ENCODE measurements around the gene SUCO. TPM values are rescaled to one million over a fixed set of nuclear protein-coding genes. Genes with fewer than 3 reads are reported as not detected.

SUCO gene
- total RNA-seq, 1 donor from 2014 or later = 51.7 TPM

- Mint-ChIP-seq H3K4me1 (ENCODE audit: low read depth, unreplicated experiment) (no peaks in the 10 kb centered on the region), H3K27me3 (ENCODE audit: unreplicated experiment) (peaks cover 2% of the 10 kb centered on the region), H3K36me3 (ENCODE audit: unreplicated experiment) (no peaks in the 10 kb centered on the region), H3K27ac (ENCODE audit: unreplicated experiment) (no peak overlapping the region), H3K9me3 (ENCODE audit: unreplicated experiment) (no peaks in the 10 kb centered on the region), H3K4me3 (ENCODE audit: unreplicated experiment) (no peak overlapping the region)
- no peak for TF ChIP-seq CTCF (IDR thresholded peaks at IDR 0.05; ENCODE audit: partially characterized antibody, unreplicated experiment)
- DNase-seq = no peak
Measured at GRCh38 chr1:172642970-172643369, 110.0 kb downstream of the SUCO start.

- TF ChIP-seq CTCF (IDR thresholded peaks at IDR 0.05; ENCODE audit: partially characterized antibody, unreplicated experiment) = no peak
- no peak overlapping the region for H3K27ac Mint-ChIP-seq (ENCODE audit: unreplicated experiment)
- H3K4me3 Mint-ChIP-seq (ENCODE audit: unreplicated experiment) = no peak overlapping the region
- H3K4me1 Mint-ChIP-seq (ENCODE audit: low read depth, unreplicated experiment) = no peaks in the 10 kb centered on the region
- H3K9me3 Mint-ChIP-seq (ENCODE audit: unreplicated experiment) = no peaks in the 10 kb centered on the region
- DNase-seq = no peak
- H3K36me3 Mint-ChIP-seq (ENCODE audit: unreplicated experiment) = no peaks in the 10 kb centered on the region
- peaks cover 2% of the 10 kb centered on the region for H3K27me3 Mint-ChIP-seq (ENCODE audit: unreplicated experiment)
Measured at GRCh38 chr1:172646653-172647052, 113.7 kb downstream of the SUCO start.

- Mint-ChIP-seq H3K36me3 (ENCODE audit: unreplicated experiment) (no peaks in the 10 kb centered on the region), H3K4me3 (ENCODE audit: unreplicated experiment) (no peak overlapping the region), H3K27me3 (ENCODE audit: unreplicated experiment) (peaks cover 2% of the 10 kb centered on the region), H3K27ac (ENCODE audit: unreplicated experiment) (no peak overlapping the region), H3K9me3 (ENCODE audit: unreplicated experiment) (no peaks in the 10 kb centered on the region), H3K4me1 (ENCODE audit: low read depth, unreplicated experiment) (no peaks in the 10 kb centered on the region)
- no peak for TF ChIP-seq CTCF (IDR thresholded peaks at IDR 0.05; ENCODE audit: partially characterized antibody, unreplicated experiment)
- DNase-seq = no peak
Measured at GRCh38 chr1:172647110-172647564, 114.2 kb downstream of the SUCO start.

GRCh38 chr1:172647987-172648386 is 115.0 kb downstream of the SUCO start:
- no peaks in the 10 kb centered on the region for H3K36me3 Mint-ChIP-seq (ENCODE audit: unreplicated experiment)
- H3K27ac Mint-ChIP-seq (ENCODE audit: unreplicated experiment) = no peak overlapping the region
- no peaks in the 10 kb centered on the region for H3K9me3 Mint-ChIP-seq (ENCODE audit: unreplicated experiment)
- H3K4me1 Mint-ChIP-seq (ENCODE audit: low read depth, unreplicated experiment) = no peaks in the 10 kb centered on the region
- peaks cover 2% of the 10 kb centered on the region for H3K27me3 Mint-ChIP-seq (ENCODE audit: unreplicated experiment)
- no peak for DNase-seq
- TF ChIP-seq CTCF (IDR thresholded peaks at IDR 0.05; ENCODE audit: partially characterized antibody, unreplicated experiment) = no peak
- H3K4me3 Mint-ChIP-seq (ENCODE audit: unreplicated experiment) = no peak overlapping the region

- Mint-ChIP-seq H3K9me3 (ENCODE audit: unreplicated experiment) (no peaks in the 10 kb centered on the region), H3K27me3 (ENCODE audit: unreplicated experiment) (no peaks in the 10 kb centered on the region)
- no peak for TF ChIP-seq CTCF (IDR thresholded peaks at IDR 0.05; ENCODE audit: partially characterized antibody, unreplicated experiment)
Measured at GRCh38 chr1:172650474-172651193, 117.7 kb downstream of the SUCO start.

More at GRCh38 chr1:172650474-172651193, 117.7 kb downstream of the SUCO start:
- Mint-ChIP-seq H3K4me3 (ENCODE audit: unreplicated experiment) (no peak overlapping the region), H3K27ac (ENCODE audit: unreplicated experiment) (no peak overlapping the region), H3K4me1 (ENCODE audit: low read depth, unreplicated experiment) (no peaks in the 10 kb centered on the region), H3K36me3 (ENCODE audit: unreplicated experiment) (no peaks in the 10 kb centered on the region)
- DNase-seq = no peak
